ENCODE measurements around the gene LPO. TPM values are rescaled to one million over a fixed set of nuclear protein-coding genes. Genes with fewer than 3 reads are reported as not detected.
A peak's percentile ranks its signal among the peaks of the same experiment; 100 is the strongest.

The LPO gene
- not detected for total RNA-seq

DNA sequence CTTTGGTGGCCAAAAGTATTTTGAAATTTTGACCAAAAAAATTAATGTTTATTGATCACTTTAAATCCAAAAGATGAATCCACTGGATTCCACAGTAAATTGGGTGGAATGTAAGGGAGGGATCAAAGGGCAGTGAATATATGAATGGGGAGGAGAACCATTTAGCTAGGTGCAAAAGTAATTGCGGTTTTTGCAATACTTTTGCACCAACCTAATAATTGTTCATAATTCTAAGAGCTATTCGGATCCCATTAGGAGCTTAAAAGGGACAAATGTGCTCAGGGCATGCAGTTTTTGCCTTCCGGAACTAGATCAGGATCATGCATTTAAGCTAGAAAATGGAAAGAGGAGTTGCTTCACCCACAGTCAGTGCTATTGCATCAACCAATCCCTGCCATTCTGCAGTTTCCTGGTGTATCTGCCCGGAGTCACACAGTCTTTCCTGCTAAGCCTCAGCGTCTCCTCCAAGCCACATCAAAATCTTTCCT lies at the start of gene LPO:
Gene LPO (plus strand): TSS at position 438 of the 488 bp plus-strand sequence. CDS start 4,396 bp downstream, outside the sequence.
- no peak for DNase-seq (ENCODE audit: low spot score)

DNA sequence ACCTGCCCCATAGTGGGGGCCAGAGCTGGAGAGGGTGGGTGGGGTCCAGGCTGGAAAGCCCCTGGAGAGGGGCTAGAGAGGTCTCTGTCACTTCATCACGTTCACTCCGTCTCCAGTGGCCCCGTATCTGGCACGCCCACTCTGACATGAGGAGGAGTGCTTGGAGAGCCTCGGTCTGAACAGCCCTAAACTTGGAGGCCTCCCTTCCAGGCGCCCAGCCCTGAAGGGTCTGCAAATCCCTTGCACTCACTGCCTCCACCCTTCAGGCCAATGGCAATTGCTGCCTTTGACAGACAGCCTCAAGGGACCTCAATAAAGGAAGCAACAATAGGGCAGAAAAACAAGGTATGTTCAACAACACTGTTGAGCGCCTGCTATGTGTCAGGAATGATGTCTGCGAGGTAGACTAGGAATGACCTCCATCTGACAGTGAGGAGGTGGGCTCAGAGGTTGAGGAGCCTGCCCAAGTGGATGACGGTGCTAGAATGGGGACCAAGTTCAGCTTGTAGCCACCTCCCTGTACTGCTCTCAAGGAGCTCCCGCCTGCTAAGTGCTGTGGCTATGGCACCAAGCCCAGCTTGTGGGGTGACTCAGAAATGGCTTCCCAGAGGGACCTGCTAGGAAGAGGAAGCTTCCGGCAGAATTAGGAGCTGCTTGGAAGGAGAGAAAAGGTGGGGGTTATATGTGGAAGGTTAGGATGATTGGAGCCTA lies 48.8 kb upstream of the LPO start:
- peak; percentile 67 for DNase-seq (ENCODE audit: low spot score)

- no peak for DNase-seq (ENCODE audit: low spot score)
Observed at GRCh38 chr17:58191241-58191896, 47.0 kb upstream of the LPO start.

DNA sequence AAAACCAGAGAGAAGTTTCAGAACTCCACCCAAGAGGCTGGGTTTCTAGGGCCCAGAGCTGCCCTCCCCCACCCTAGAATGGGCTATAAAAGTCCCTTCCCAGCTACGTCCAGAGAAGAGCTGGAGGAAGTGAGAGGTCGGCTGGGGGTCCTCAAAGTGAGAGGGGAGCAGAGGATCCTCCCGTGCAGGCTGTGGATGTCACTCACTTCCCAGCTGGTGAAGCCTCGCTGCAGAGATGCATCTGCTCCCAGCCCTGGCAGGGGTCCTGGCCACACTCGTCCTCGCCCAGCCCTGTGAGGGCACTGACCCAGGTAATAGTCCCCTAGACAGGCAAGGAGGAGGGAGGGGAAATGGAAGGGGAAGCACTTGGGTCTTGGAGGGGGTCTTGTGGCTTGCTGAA lies 45.8 kb upstream of the LPO start, which contains the start of gene EPX:
Gene EPX (plus strand): TSS at position 115 of the 400 bp plus-strand sequence. CDS start 121 bp downstream, at position 236.
- DNase-seq (ENCODE audit: low spot score) = no peak

GRCh38 chr17:58193641-58194255 lies 44.6 kb upstream of the LPO start:
- no peak for DNase-seq (ENCODE audit: low spot score)

DNA sequence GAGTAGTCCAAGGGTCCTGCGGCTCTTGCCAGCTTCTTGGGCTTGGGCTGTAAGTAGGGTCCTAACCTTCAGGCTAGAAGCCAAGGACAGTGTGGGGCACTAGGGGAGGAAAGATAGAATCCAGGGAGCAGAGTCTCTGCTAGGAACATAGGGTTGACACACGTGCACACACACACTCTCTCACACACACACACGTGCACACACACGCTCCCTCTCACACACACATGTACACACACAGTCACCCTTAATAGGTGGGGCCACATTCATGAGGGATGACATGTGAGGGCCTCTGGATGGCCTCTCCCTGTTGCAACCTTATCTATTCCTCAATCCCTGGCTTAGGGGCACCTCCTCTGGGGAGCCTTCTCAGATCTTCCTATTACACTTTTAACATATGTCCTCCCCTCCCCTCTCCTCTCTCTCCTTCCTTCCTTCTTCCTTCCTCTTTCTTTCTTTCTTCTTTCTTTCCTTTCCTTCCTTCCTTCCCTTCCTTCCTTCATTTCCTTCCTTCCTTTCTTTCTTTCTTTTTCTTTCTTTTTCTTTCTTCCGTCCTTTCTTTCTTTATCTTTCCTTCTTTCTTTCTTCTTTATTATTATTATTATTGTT lies 42.8 kb upstream of the LPO start:
- DNase-seq (ENCODE audit: low spot score) = no peak

- DNase-seq (ENCODE audit: low spot score) = no peak
Observed at GRCh38 chr17:58196610-58197009, 41.8 kb upstream of the LPO start.

- DNase-seq (ENCODE audit: low spot score) = no peak
Observed at GRCh38 chr17:58200024-58200633, 38.3 kb upstream of the LPO start.

DNA sequence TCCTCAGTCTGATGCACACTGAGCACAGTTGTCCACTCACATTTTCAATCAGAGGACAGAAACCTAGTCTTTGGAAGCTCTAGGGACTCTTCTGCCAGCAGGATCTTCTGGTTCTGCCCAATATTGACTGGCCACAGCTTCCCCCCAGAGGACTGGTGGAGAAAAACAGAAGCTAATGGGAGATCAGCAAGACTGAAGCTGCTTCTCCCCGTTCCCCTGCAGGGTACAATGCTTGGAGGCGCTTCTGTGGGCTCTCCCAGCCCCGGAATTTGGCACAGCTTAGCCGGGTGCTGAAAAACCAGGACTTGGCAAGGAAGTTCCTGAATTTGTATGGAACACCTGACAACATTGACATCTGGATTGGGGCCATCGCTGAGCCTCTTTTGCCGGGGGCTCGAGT lies 35.5 kb upstream of the LPO start:
- no peak for DNase-seq (ENCODE audit: low spot score)

GRCh38 chr17:58204796-58205195 lies 33.6 kb upstream of the LPO start:
- DNase-seq (ENCODE audit: low spot score) = no peak

DNA sequence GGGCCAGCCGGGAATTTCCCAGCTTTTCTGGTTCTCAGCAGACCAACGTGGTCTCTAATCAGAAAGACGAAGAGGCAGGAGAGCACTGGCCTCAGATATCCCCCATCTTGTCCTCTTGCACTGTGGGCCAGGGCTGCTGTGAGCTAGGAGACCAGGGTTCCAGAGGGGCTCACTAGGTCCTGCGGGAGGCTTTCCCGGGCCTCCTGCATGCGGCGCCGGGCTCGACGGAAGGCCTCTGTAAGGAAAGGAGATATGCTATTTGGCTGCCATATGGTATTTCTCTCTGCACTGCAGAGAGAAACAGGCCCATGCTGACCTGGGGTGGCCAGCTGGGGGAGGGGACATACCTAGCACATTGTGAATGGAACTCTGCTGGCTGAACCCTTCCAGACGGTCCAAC lies 32.4 kb upstream of the LPO start:
- no peak for DNase-seq (ENCODE audit: low spot score)

GRCh38 chr17:58207451-58207850 lies 30.9 kb upstream of the LPO start:
- no peak for DNase-seq (ENCODE audit: low spot score)

GRCh38 chr17:58208344-58208743 lies 30.0 kb upstream of the LPO start:
- no peak for DNase-seq (ENCODE audit: low spot score)

GRCh38 chr17:58210922-58211321 lies 27.5 kb upstream of the LPO start:
- no peak for DNase-seq (ENCODE audit: low spot score)

DNA sequence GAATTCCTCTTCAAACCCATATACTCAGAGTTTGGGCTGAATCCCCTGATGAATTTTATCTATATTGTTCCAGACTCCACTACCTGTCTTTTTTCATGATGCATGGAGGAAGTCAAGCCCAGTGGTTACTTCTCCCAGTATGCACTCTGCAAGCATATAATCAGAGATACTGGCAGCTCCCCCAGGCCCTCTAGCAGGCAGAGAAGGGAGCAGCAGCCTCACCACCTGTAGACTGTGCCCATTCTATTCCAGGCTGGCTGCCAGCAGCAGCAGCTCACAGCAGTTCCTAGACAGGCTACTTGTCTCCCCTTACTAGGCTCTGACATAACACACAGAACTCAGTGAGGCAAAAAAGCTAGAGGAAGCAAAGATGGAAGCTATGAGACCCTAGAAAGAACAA lies 22.7 kb upstream of the LPO start:
- no peak for DNase-seq (ENCODE audit: low spot score)

- DNase-seq (ENCODE audit: low spot score) = no peak
Observed at GRCh38 chr17:58217766-58218165, 20.6 kb upstream of the LPO start.

GRCh38 chr17:58219007-58219788 lies 19.2 kb upstream of the LPO start, which contains the start of gene MKS1:
TSS of gene MKS1 (minus strand) at chr17:58219255. CDS start at chr17:58219230, 25 bp downstream.
- DNase-seq (ENCODE audit: low spot score) = peak; percentile 95

GRCh38 chr17:58219789-58220183 lies 18.6 kb upstream of the LPO start:
- no peak for DNase-seq (ENCODE audit: low spot score)

DNA sequence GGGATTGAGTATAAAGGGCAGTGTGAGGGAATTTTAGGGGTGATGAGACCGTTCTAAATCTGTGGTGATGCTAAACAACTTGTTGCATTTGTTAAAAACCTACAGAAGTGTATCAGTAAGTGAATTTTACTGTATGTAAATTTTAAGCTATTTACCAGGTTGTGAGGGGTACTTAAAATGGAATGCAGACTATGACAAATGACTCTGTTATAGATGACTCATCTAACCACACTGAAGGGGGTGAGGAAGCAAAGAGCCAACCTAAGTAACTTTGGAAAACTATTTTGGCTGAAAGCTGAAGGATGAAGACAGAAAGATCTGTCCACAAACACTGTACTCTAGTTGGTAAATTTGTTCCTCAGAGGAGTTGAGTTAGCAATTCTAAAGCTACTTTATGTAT lies 14.1 kb upstream of the LPO start:
- no peak for DNase-seq (ENCODE audit: low spot score)

- DNase-seq (ENCODE audit: low spot score) = no peak
Observed at GRCh38 chr17:58227733-58228132, 10.7 kb upstream of the LPO start.

- no peak for DNase-seq (ENCODE audit: low spot score)
Observed at GRCh38 chr17:58228679-58229078, 9.7 kb upstream of the LPO start.
